Thyroid gland (tissue), 4 donors: ENCODE results near the gene AFF2. TPM values are rescaled to one million over a fixed set of nuclear protein-coding genes. Genes with fewer than 3 reads are reported as not detected.

ENCODE experiments used
- DNase-seq, 2 donors: peaks; one replicate each; pipeline ENCODE4 v3.0.0-alpha.2; 2019
- H3K27ac ChIP-seq, 3 donors: fragments of 200-600 bp; sonication (generic); 1 replicate in 2 of 3; 2 replicates in 1 of 3; pipeline ENCODE4 v1.5.1; 2016 to 2019; ENCODE audit warnings: mild to moderate bottlenecking in 1 of 3, moderate library complexity in 1 of 3
- H3K27me3 ChIP-seq: fragments of 200-600 bp; sonication (generic); one replicate; pipeline ENCODE4 v1.5.1; 2019
- H3K36me3 ChIP-seq, 2 donors: fragments of 200-600 bp; sonication (generic); one replicate each; pipeline ENCODE4 v1.5.1; 2016 to 2019
- H3K4me1 ChIP-seq, 2 donors: fragments of 200-600 bp; sonication (generic); one replicate each; pipeline ENCODE4 v1.5.1; 2017 to 2019
- H3K4me3 ChIP-seq, 3 donors: fragments of 200-600 bp; sonication (generic); replicated peaks in 1 of 3; 1 replicate in 2 of 3; 2 replicates in 1 of 3; pipeline ENCODE4 v1.5.1; 2016; ENCODE audit warnings: mild to moderate bottlenecking in 1 of 3
- H3K9me3 ChIP-seq: fragments of 200-600 bp; sonication (generic); one replicate; pipeline ENCODE4 v1.5.1; 2017
- CTCF ChIP-seq, 6 experiments: fragments of 200-600 bp in 3 of 6; fragments of 450-650 bp in 3 of 6; sonication (generic) in 3 of 6; IDR thresholded peaks; one replicate each; pipeline ENCODE4 v1.5.1; 2016 to 2019; ENCODE audit warnings: antibody characterized with exemption in 6 of 6, mild to moderate bottlenecking in 2 of 6, inconsistent platforms in 1 of 6, moderate library complexity in 1 of 6
- POLR2A ChIP-seq, 2 donors: fragments of 450-650 bp; IDR thresholded peaks; one replicate each; pipeline ENCODE4 v1.6.1; 2017; ENCODE audit warnings: antibody characterized with exemption in 2 of 2, mild to moderate bottlenecking in 2 of 2, moderate library complexity in 1 of 2
- WGBS, 2 donors: methylation state at CpG; one replicate each; pipeline ENCODE4 v1.1.5; 2017; 5-methylcytosine and 5-hydroxymethylcytosine counted together
- intact Hi-C: fragments of 100-400 bp; cut with DNase I; formaldehyde crosslinking; loops from one replicate; pipeline ENCODE4 v1.15.1; 2023
- total RNA-seq, 4 donors: library from RNA; depleted of rRNA; stranded (reverse); fragments of >200 nt; gene quantifications; one replicate each; pipeline ENCODE4 v1.2.3, GENCODE V29; 2016

AFF2 gene
- total RNA-seq, 4 donors from 2014 or later: 3.7 to 6.5 (median 4.4) TPM

DNA sequence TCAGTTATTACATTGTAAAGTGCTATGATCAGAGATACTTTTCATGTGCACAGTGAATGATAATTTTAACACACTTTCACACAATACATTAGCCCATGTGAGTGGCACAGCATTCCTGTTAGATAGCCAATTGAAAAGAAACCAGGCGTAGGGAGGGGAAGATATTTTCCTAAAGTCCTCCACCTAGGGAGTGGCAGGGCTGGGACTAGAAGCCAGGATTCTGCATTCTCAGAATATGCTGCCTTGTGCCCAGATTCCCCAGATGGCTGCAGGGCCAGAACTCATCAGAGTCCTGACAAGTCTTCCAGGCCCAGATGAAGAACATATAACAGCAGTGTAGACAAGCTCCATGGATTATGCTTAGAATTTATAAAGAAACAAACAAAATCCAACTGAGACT, 350.2 kb downstream of the AFF2 start:
- DNase-seq: no peak

DNA sequence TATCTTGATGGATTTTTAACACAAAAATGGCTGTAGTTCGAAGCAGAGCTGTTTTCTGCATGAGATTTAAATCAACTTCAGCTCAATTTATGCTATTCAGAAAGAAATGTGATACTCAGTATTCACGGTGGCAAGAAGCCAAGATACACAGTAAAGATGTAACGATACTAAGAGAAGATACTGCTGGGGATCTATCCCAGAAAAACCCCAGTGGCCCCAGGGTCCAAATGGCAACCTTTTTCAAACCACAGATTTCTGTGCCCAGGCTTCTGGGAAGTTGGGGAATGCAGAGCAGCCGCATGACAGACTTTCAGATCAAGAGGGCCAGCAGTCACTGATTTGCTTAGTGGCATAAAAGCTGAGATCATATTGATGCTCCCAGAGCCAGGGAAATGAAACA, 353.9 kb downstream of the AFF2 start:
- TF ChIP-seq CTCF (IDR thresholded peaks at IDR 0.05): no peak
- TF ChIP-seq POLR2A (IDR thresholded peaks at IDR 0.05): no peak
- no peak overlapping the region for H3K4me3 ChIP-seq
- no peaks in the 10 kb centered on the region for H3K4me1 ChIP-seq
- H3K9me3 ChIP-seq: no peaks in the 10 kb centered on the region
- no peaks in the 10 kb centered on the region for H3K36me3 ChIP-seq
- H3K27ac ChIP-seq: no peak overlapping the region
- DNase-seq: no peak
- 42 to 44% methylated on average over 4 of the region's 4 CpGs for WGBS, 2 donors
- H3K27me3 ChIP-seq: no peaks in the 10 kb centered on the region
- intact Hi-C loops: no loop called here

More for the DNA sequence above, 350.2 kb downstream of the AFF2 start:
- Histone ChIP-seq H3K4me3 (no peak overlapping the region), H3K27ac (no peak overlapping the region), H3K9me3 (no peaks in the 10 kb centered on the region), H3K27me3 (no peaks in the 10 kb centered on the region), H3K4me1 (no peaks in the 10 kb centered on the region), H3K36me3 (no peaks in the 10 kb centered on the region)
- TF ChIP-seq CTCF (IDR thresholded peaks at IDR 0.05): no peak
- no peak for TF ChIP-seq POLR2A (IDR thresholded peaks at IDR 0.05)
- intact Hi-C loops: no loop called here
- 100% methylated on average over 1 of the region's 1 CpG for WGBS, 2 donors

DNA sequence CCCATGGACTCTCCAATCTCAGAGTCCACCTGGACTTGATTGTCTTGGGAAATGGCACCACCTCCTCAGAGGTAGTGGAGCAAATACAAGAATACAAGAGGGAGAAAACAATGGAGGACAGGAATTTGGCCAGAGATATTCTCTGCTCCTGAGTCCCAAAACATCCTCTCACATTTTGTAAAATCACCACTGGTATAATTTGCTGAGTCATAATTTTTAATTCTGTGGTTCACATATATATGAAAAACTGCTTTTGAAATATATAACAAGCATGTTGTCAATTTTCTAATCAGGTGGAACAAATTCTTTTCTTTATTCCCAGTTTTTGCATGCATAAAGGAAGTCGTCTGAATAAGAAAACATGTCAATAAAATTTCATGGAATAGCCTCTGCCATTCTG, 356.1 kb downstream of the AFF2 start:
- Histone ChIP-seq H3K36me3 (no peaks in the 10 kb centered on the region), H3K27me3 (no peaks in the 10 kb centered on the region), H3K9me3 (no peaks in the 10 kb centered on the region), H3K27ac (no peak overlapping the region), H3K4me1 (no peaks in the 10 kb centered on the region), H3K4me3 (no peak overlapping the region)
- WGBS, 2 donors: 45 to 50% methylated on average over 1 of the region's 1 CpG
- intact Hi-C loops: no loop called here
- no peak for TF ChIP-seq POLR2A (IDR thresholded peaks at IDR 0.05)
- TF ChIP-seq CTCF (IDR thresholded peaks at IDR 0.05): no peak
- no peak for DNase-seq

- TF ChIP-seq POLR2A (IDR thresholded peaks at IDR 0.05) (no peak), CTCF (IDR thresholded peaks at IDR 0.05) (no peak)
- 80 to 90% methylated on average over 9 of the region's 9 CpGs for WGBS, 2 donors
Measured at GRCh38 chrX:148865277-148866210, 365.1 kb downstream of the AFF2 start.

GRCh38 chrX:148867596-148867995, 367.2 kb downstream of the AFF2 start:
- H3K4me1 ChIP-seq: no peaks in the 10 kb centered on the region
- no peaks in the 10 kb centered on the region for H3K9me3 ChIP-seq
- H3K27ac ChIP-seq: no peak overlapping the region
- no peaks in the 10 kb centered on the region for H3K36me3 ChIP-seq
- H3K27me3 ChIP-seq: no peaks in the 10 kb centered on the region
- DNase-seq: no peak
- WGBS, 2 donors: 83 to 100% methylated on average over 2 of the region's 2 CpGs
- intact Hi-C loops: no loop called here
- TF ChIP-seq POLR2A (IDR thresholded peaks at IDR 0.05) (no peak), CTCF (IDR thresholded peaks at IDR 0.05) (no peak)
- no peak overlapping the region for H3K4me3 ChIP-seq

More at GRCh38 chrX:148865277-148866210, 365.1 kb downstream of the AFF2 start:
- no peaks in the 10 kb centered on the region for H3K9me3 ChIP-seq
- no peak for DNase-seq
- intact Hi-C loops: no loop called here
- H3K27me3 ChIP-seq: no peaks in the 10 kb centered on the region
- H3K27ac ChIP-seq: no peak overlapping the region
- H3K4me1 ChIP-seq: no peaks in the 10 kb centered on the region
- H3K4me3 ChIP-seq: no peak overlapping the region
- no peaks in the 10 kb centered on the region for H3K36me3 ChIP-seq
